ENCODE results near the gene ASXL1. TPM values are rescaled to one million over a fixed set of nuclear protein-coding genes. Genes with fewer than 3 reads are reported as not detected.

The ASXL1 gene
- polyA plus RNA-seq, 1 of the 3 experiments (the other 2 are of a cell fraction) = 36.6 TPM

- H3K4me1 ChIP-seq (ENCODE audit: control insufficient read depth in 1 of 2, insufficient read depth in 2 of 2, low read depth in 1 of 2, low read length in 1 of 2) = peaks cover 0 to 100% of the 10 kb centered on the region in 2 experiments; a peak in 3 of 4 replicates
- no peaks in the 10 kb centered on the region for H3F3A ChIP-seq (replicated peaks; ENCODE audit: insufficient read depth)
- H3K4me2 ChIP-seq = no peak overlapping the region
- H3K27ac ChIP-seq (ENCODE audit: low read depth in 2 of 2, low read length in 1 of 2) = peak overlapping the region; percentile 4 to 98; a peak in 2 of 4 replicates
- ChIA-PET CTCF (interaction anchor here (0.6 to 1.9 kb wide), 11 partner anchors 9 to 85 kb away, joined by 3 to 6 read pairs (median 4); no protein-coding TSS in a partner anchor), POLR2A (interaction anchor here (0.5 to 2.0 kb wide), 9 partner anchors 9 to 340 kb away, joined by 3 to 11 read pairs (median 3); partner anchors contain the start of gene ASXL1)
- H4K20me1 ChIP-seq (ENCODE audit: insufficient read depth) = peaks cover 12% of the 10 kb centered on the region; the same call in 1 of the 2 replicates
- peaks cover 6% of the 10 kb centered on the region; the same call in 1 of the 2 replicates for H3K79me2 ChIP-seq (ENCODE audit: insufficient read depth)
- H2AFZ ChIP-seq (ENCODE audit: low read depth) = no peak overlapping the region
- H3K9ac ChIP-seq = no peak overlapping the region
- H3K9me3 ChIP-seq = no peaks in the 10 kb centered on the region
- 37% methylated on average over 7 of the region's 8 CpGs for WGBS (ENCODE audit: low lambda C conversion rate)
- peaks cover 14 to 73% of the 10 kb centered on the region in 2 experiments for H3K36me3 ChIP-seq (replicated peaks in 1 of 2; ENCODE audit: control insufficient read depth in 1 of 2, insufficient read depth in 2 of 2, low read length in 1 of 2)
- H3K4me3 ChIP-seq (ENCODE audit: low read depth in 2 of 2, low read length in 1 of 2) = no peak overlapping the region
- H3K9me2 ChIP-seq = no peaks in the 10 kb centered on the region
- DNase-seq = peak; percentile 91
- H3K27me3 ChIP-seq (ENCODE audit: insufficient read depth) = no peaks in the 10 kb centered on the region
- TF ChIP-seq EP300 (IDR thresholded peaks at IDR 0.05; ENCODE audit: borderline replicate concordance in 1 of 2, low read depth in 1 of 2, low read length in 1 of 2) = peak in 1 of 2 experiments; percentile 97; a peak in 2 of 4 replicates
- TF ChIP-seq YY1 (IDR thresholded peaks at IDR 0.05; ENCODE audit: low read depth) = no peak
- TF ChIP-seq TCF12 (IDR thresholded peaks at IDR 0.05) = peak; percentile 62
- peak; percentile 96 for TF ChIP-seq RCOR1 (IDR thresholded peaks at IDR 0.05; ENCODE audit: low read length)
- no peak for TF ChIP-seq USF2 (IDR thresholded peaks at IDR 0.05; ENCODE audit: borderline replicate concordance, low read depth, low read length)
- no peak for TF ChIP-seq TEAD4 (IDR thresholded peaks at IDR 0.05; ENCODE audit: borderline replicate concordance, insufficient read depth)
- TF ChIP-seq GABPA (IDR thresholded peaks at IDR 0.05; ENCODE audit: low read depth) = no peak
- TF ChIP-seq USF1 (IDR thresholded peaks at IDR 0.05; ENCODE audit: borderline replicate concordance, low read depth) = no peak
- TF ChIP-seq SIN3A (IDR thresholded peaks at IDR 0.05; ENCODE audit: borderline replicate concordance, low read depth, low read length) = no peak
- TF ChIP-seq SMC3 (IDR thresholded peaks at IDR 0.05; ENCODE audit: low read depth, low read length) = peak; percentile 14; the same call in 1 of the 2 replicates
- TF ChIP-seq FOXJ3 (CRISPR knock-in tag; IDR thresholded peaks at IDR 0.05) = peak; percentile 87
- TF ChIP-seq RXRA (IDR thresholded peaks at IDR 0.05; ENCODE audit: borderline replicate concordance, low read depth) = no peak
- TF ChIP-seq RFX5 (IDR thresholded peaks at IDR 0.05; ENCODE audit: low read length) = no peak
- no peak for TF ChIP-seq PBX3 (IDR thresholded peaks at IDR 0.05)
- TF ChIP-seq CTCF (IDR thresholded peaks at IDR 0.05) = no peak
- TF ChIP-seq GATA2 (CRISPR knock-in tag; IDR thresholded peaks at IDR 0.05) = peak; percentile 100
- no peak for TF ChIP-seq FOSL2 (IDR thresholded peaks at IDR 0.05; ENCODE audit: borderline replicate concordance, low read depth)
- TF ChIP-seq CHD2 (IDR thresholded peaks at IDR 0.05; ENCODE audit: low read length, partially characterized antibody) = peak; percentile 87
- TF ChIP-seq REST (IDR thresholded peaks at IDR 0.05; ENCODE audit: low read depth, low read length) = no peak
- TF ChIP-seq ZBTB33 (IDR thresholded peaks at IDR 0.05; ENCODE audit: borderline replicate concordance, low read depth) = no peak
- TF ChIP-seq POLR2AphosphoS5 (IDR thresholded peaks at IDR 0.05; ENCODE audit: low read depth, low read length) = peak; percentile 11; the same call in 1 of the 2 replicates
- peak; percentile 32 for TF ChIP-seq RAD21 (IDR thresholded peaks at IDR 0.05; ENCODE audit: low read length)
- no peak for TF ChIP-seq NFIC (IDR thresholded peaks at IDR 0.05; ENCODE audit: borderline replicate concordance)
These were observed 91.8 kb downstream of the ASXL1 start for GRCh38 chr20:32449890-32450401.
